HepG2 (cell line): ENCODE results near the gene EML2. TPM values are rescaled to one million over a fixed set of nuclear protein-coding genes. Genes with fewer than 3 reads are reported as not detected.

Experiments
- ARNTL ChIP-seq: sonication (generic); formaldehyde crosslinking; IDR thresholded peaks from 2 replicates; pipeline ENCODE4 v1.4.0; 2020; ENCODE audit warnings: mild to moderate bottlenecking, missing genetic modification reagents
- DRAP1 ChIP-seq: IDR thresholded peaks from 2 replicates; pipeline ENCODE4 v1.6.1; 2016; ENCODE audit warnings: missing genetic modification reagents, missing compliant biosample characterization
- EP300 ChIP-seq, 3 experiments: sonication (generic) in 1 of 3; formaldehyde crosslinking in 1 of 3; IDR thresholded peaks; 2 replicates each; pipeline versions ENCODE4 v1.5.1 to v1.6.1; 2011 to 2020; ENCODE audit warnings: low read depth in 2 of 3, low read length in 2 of 3, borderline replicate concordance in 1 of 3, improper control_type of control experiment in 1 of 3, mild to moderate bottlenecking in 1 of 3, missing genetic modification reagents in 1 of 3, moderate library complexity in 1 of 3
- FOXP1 ChIP-seq, 2 experiments: fragments of 450-650 bp in 1 of 2; IDR thresholded peaks; 2 replicates each; pipeline ENCODE4 v1.6.1; 2017 to 2018; ENCODE audit warnings: antibody characterized with exemption in 1 of 2
- HNRNPH1 ChIP-seq: fragments of 200-400 bp; formaldehyde crosslinking; optimal IDR thresholded peaks from 2 replicates; pipeline ENCODE3; 2017; ENCODE audit warnings: mild to moderate bottlenecking, low read depth, low read length
- KAT7 ChIP-seq: IDR thresholded peaks from 2 replicates; pipeline ENCODE4 v1.6.1; 2018; ENCODE audit warnings: borderline replicate concordance, missing compliant biosample characterization
- KDM1A ChIP-seq: IDR thresholded peaks from 2 replicates; pipeline ENCODE4 v1.6.1; 2016; ENCODE audit warnings: missing compliant biosample characterization
- KMT2A ChIP-seq: sonication (generic); formaldehyde crosslinking; IDR thresholded peaks from 2 replicates; pipeline ENCODE4 v1.4.0; 2020; ENCODE audit warnings: missing genetic modification reagents
- NFE2 ChIP-seq: sonication (generic); formaldehyde crosslinking; IDR thresholded peaks from 2 replicates; pipeline ENCODE4 v1.4.0; 2020; ENCODE audit warnings: missing genetic modification reagents
- NR2C2 ChIP-seq: sonication (generic); formaldehyde crosslinking; IDR thresholded peaks from 2 replicates; pipeline ENCODE4 v1.4.0; 2020; ENCODE audit warnings: missing genetic modification reagents, mild to moderate bottlenecking, moderate library complexity, borderline replicate concordance
- REST ChIP-seq, 2 experiments: IDR thresholded peaks; 2 replicates each; pipeline ENCODE4 v1.6.1; 2011 to 2012; ENCODE audit warnings: low read length in 2 of 2, borderline replicate concordance in 1 of 2, low read depth in 1 of 2, mild to moderate bottlenecking in 1 of 2, moderate library complexity in 1 of 2
- SCMH1 ChIP-seq: sonication (generic); formaldehyde crosslinking; IDR thresholded peaks from 2 replicates; pipeline ENCODE4 v1.9.0; 2021; ENCODE audit warnings: missing genetic modification reagents, mild to moderate bottlenecking, borderline replicate concordance
- THAP9 ChIP-seq: sonication (generic); formaldehyde crosslinking; IDR thresholded peaks from 2 replicates; pipeline ENCODE4; 2020; ENCODE audit warnings: missing genetic modification reagents, mild to moderate bottlenecking, borderline replicate concordance
- ZBTB39 ChIP-seq: sonication (generic); formaldehyde crosslinking; IDR thresholded peaks from 2 replicates; pipeline ENCODE4 v1.5.0; 2020; ENCODE audit warnings: missing genetic modification reagents
- ZNF205 ChIP-seq: IDR thresholded peaks from 2 replicates; pipeline ENCODE4 v1.6.1; 2018; ENCODE audit warnings: missing biosample characterization, missing genetic modification reagents
- ZNF383 ChIP-seq: sonication (generic); formaldehyde crosslinking; IDR thresholded peaks from 2 replicates; pipeline ENCODE4 v1.4.0; 2020; ENCODE audit warnings: missing genetic modification reagents, mild to moderate bottlenecking, borderline replicate concordance
- ZNF530 ChIP-seq: sonication (generic); formaldehyde crosslinking; IDR thresholded peaks from 2 replicates; pipeline ENCODE4 v1.5.0; 2020; ENCODE audit warnings: low read depth, mild to moderate bottlenecking, missing genetic modification reagents
- ZNF598 ChIP-seq: sonication (generic); formaldehyde crosslinking; IDR thresholded peaks from 2 replicates; pipeline ENCODE4 v1.5.1; 2020; ENCODE audit warnings: mild to moderate bottlenecking, missing genetic modification reagents, borderline replicate concordance
- polyA plus RNA-seq, 8 experiments: library from polyadenylated mRNA; depleted of rRNA in 3 of 8; stranded (reverse) in 7 of 8; unstranded in 1 of 8; fragments of >200 nt; fragmentation: Illumina TruSeq in 4 of 8; extraction: Trizol in 4 of 8; gene quantifications; 2 replicates each; pipeline versions ENCODE4 v1.2.1 to v1.2.3, GENCODE V29; 2011 to 2016; ENCODE audit warnings: low read depth in 4 of 8, missing spikeins in 1 of 8, mixed read lengths in 1 of 8; ENCODE audit not compliant: insufficient read depth in 1 of 8
- total RNA-seq, 5 experiments: library from RNA; depleted of rRNA; stranded (reverse); fragments of >200 nt; fragmentation: Illumina TruSeq; extraction: Trizol; gene quantifications; 2 replicates each; pipeline ENCODE4 v1.2.3, GENCODE V29; 2016; ENCODE audit warnings: low read depth in 1 of 5

EML2 gene
- total and polyA plus RNA-seq, 2 of the 13 experiments (the other 11 are each of a cell fraction or from before 2014, with no cell fraction given) = 7.3 to 12.9 TPM

- TF ChIP-seq REST (IDR thresholded peaks at IDR 0.05; ENCODE audit: borderline replicate concordance in 1 of 2, low read depth in 1 of 2, low read length in 2 of 2) (no peak), NFE2 (CRISPR knock-in tag) (0 out of 2 replicates have a peak, but pooled peaks have one; percentile 19), FOXP1 (IDR thresholded peaks at IDR 0.05) (no peak), FOXP1 (CRISPR knock-in tag; IDR thresholded peaks at IDR 0.05) (no peak), ZNF383 (CRISPR knock-in tag) (no peak), SCMH1 (CRISPR knock-in tag) (no peak), HNRNPH1 (no peak), ZNF205 (CRISPR knock-in tag) (peak; percentile 28; the same call in 1 of the 2 replicates), EP300 (IDR thresholded peaks at IDR 0.05; ENCODE audit: low read depth in 2 of 2, low read length in 2 of 2) (no peak), EP300 (CRISPR knock-in tag; IDR thresholded peaks at IDR 0.05; ENCODE audit: borderline replicate concordance) (0 out of 2 replicates have a peak, but pooled peaks have one; percentile 6), KAT7 (peak; percentile 24; the same call in 1 of the 2 replicates), THAP9 (no peak), ZNF530 (CRISPR knock-in tag) (no peak), NR2C2 (CRISPR knock-in tag) (no peak), ARNTL (peak; percentile 4; the same call in 1 of the 2 replicates), ZBTB39 (no peak), DRAP1 (CRISPR knock-in tag) (peak; percentile 17; the same call in 1 of the 2 replicates), KMT2A (CRISPR knock-in tag) (no peak; the same call in 1 of the 2 replicates), ZNF598 (CRISPR knock-in tag) (no peak), KDM1A (CRISPR knock-in tag) (no peak)
Measured at GRCh38 chr19:45607071-45608029, 31.8 kb downstream of the EML2 start (continued).
